Activated naive CD4-positive, alpha-beta T cell treated with anti-CD3 and anti-CD28 coated beads, Interleukin-2, amount 50 U/mL, for 72 hours (primary cell): ENCODE data around the gene RALB. TPM values are rescaled to one million over a fixed set of nuclear protein-coding genes. Genes with fewer than 3 reads are reported as not detected.
A peak's percentile ranks its signal among the peaks of the same experiment; 100 is the strongest.

Experiments
- ATAC-seq, 2 donors: fragments of 150-1000 bp; cut with Tn5 transposase; 2 replicates each; pipeline ENCODE4 v1.10.0; 2021; ENCODE audit warnings: mild to moderate bottlenecking in 2 of 2, moderate library complexity in 2 of 2
- DNase-seq, 2 donors: peaks; one replicate each; pipeline ENCODE4 v3.0.0; 2021 to 2022; ENCODE audit warnings: low spot score in 2 of 2
- H3K27ac Mint-ChIP-seq, 2 donors: one replicate each; pipeline ENCODE4 v1.8.0; 2022; ENCODE audit warnings: mild to moderate bottlenecking in 2 of 2, mixed read lengths in 2 of 2
- H3K36me3 Mint-ChIP-seq, 2 donors: one replicate each; pipeline ENCODE4 v1.8.0; 2022; ENCODE audit warnings: mixed read lengths in 2 of 2
- H3K9me3 Mint-ChIP-seq, 2 donors: one replicate each; pipeline ENCODE4 v1.8.0; 2022; ENCODE audit warnings: mixed read lengths in 2 of 2
- total RNA-seq, 2 donors: library from RNA; stranded (reverse); gene quantifications; one replicate each; pipeline ENCODE4 v1.2.3, GENCODE V29; 2022

The RALB gene
- total RNA-seq, 2 donors from 2014 or later = 25.9 to 66.7 TPM

GRCh38 chr2:120290737-120291136, 38.1 kb downstream of the RALB start:
- DNase-seq (no peak), ATAC-seq (no peak)
- Mint-ChIP-seq H3K36me3 (peaks cover 21 to 33% of the 10 kb centered on the region in 2 donors), H3K27ac (peak overlapping the region in 1 of 2 donors; percentile 53), H3K9me3 (no peaks in the 10 kb centered on the region)

GRCh38 chr2:120291401-120292311, 39.0 kb downstream of the RALB start:
- peaks cover 21 to 27% of the 10 kb centered on the region in 2 donors for H3K36me3 Mint-ChIP-seq
- ATAC-seq (no peak), DNase-seq (no peak)
- H3K9me3 Mint-ChIP-seq = no peaks in the 10 kb centered on the region
- H3K27ac Mint-ChIP-seq = peak overlapping the region in 1 of 2 donors; percentile 35

GRCh38 chr2:120293096-120294007, 40.7 kb downstream of the RALB start:
- Mint-ChIP-seq H3K27ac (peak overlapping the region in 1 of 2 donors; percentile 17), H3K36me3 (peaks cover 22 to 31% of the 10 kb centered on the region in 2 donors), H3K9me3 (no peaks in the 10 kb centered on the region)
- no peak for DNase-seq
- no peak for ATAC-seq

- H3K9me3 Mint-ChIP-seq = no peaks in the 10 kb centered on the region
- H3K27ac Mint-ChIP-seq = no peak overlapping the region
- DNase-seq (no peak), ATAC-seq (no peak)
- peaks cover 16 to 34% of the 10 kb centered on the region in 2 donors for H3K36me3 Mint-ChIP-seq
Observed at GRCh38 chr2:120294008-120294340, 41.3 kb downstream of the RALB start.

GRCh38 chr2:120298173-120298835, 45.7 kb downstream of the RALB start:
- no peak overlapping the region for H3K27ac Mint-ChIP-seq
- peaks cover 0 to 18% of the 10 kb centered on the region in 2 donors for H3K36me3 Mint-ChIP-seq
- ATAC-seq (no peak), DNase-seq (no peak)
- no peaks in the 10 kb centered on the region for H3K9me3 Mint-ChIP-seq

GRCh38 chr2:120299004-120299403, 46.4 kb downstream of the RALB start:
- Mint-ChIP-seq H3K9me3 (no peaks in the 10 kb centered on the region), H3K27ac (peak overlapping the region in 1 of 2 donors; percentile 37), H3K36me3 (peaks cover 0 to 14% of the 10 kb centered on the region in 2 donors)
- DNase-seq = no peak
- ATAC-seq = no peak

GRCh38 chr2:120299561-120299960, 46.9 kb downstream of the RALB start:
- Mint-ChIP-seq H3K36me3 (peaks cover 0 to 13% of the 10 kb centered on the region in 2 donors), H3K27ac (no peak overlapping the region), H3K9me3 (no peaks in the 10 kb centered on the region)
- DNase-seq (no peak), ATAC-seq (no peak)

GRCh38 chr2:120300385-120300784, 47.7 kb downstream of the RALB start:
- DNase-seq (no peak), ATAC-seq (no peak)
- Mint-ChIP-seq H3K36me3 (peaks cover 0 to 13% of the 10 kb centered on the region in 2 donors), H3K27ac (peak overlapping the region; percentile 32 to 37), H3K9me3 (no peaks in the 10 kb centered on the region)

- Mint-ChIP-seq H3K27ac (no peak overlapping the region), H3K36me3 (peaks cover 0 to 13% of the 10 kb centered on the region in 2 donors), H3K9me3 (no peaks in the 10 kb centered on the region)
- ATAC-seq (no peak), DNase-seq (no peak)
Observed at GRCh38 chr2:120301284-120301683, 48.6 kb downstream of the RALB start.

GRCh38 chr2:120302301-120302700, 49.6 kb downstream of the RALB start:
- peaks cover 0 to 9% of the 10 kb centered on the region in 2 donors for H3K36me3 Mint-ChIP-seq
- no peaks in the 10 kb centered on the region for H3K9me3 Mint-ChIP-seq
- H3K27ac Mint-ChIP-seq = peak overlapping the region in 1 of 2 donors; percentile 24
- ATAC-seq (peak in 1 of 2 donors; percentile 35), DNase-seq (peak in 1 of 2 donors; percentile 25)

- peak overlapping the region; percentile 7 to 46 for H3K27ac Mint-ChIP-seq
- H3K9me3 Mint-ChIP-seq = no peaks in the 10 kb centered on the region
- ATAC-seq (no peak), DNase-seq (no peak)
- H3K36me3 Mint-ChIP-seq = peaks cover 0 to 5% of the 10 kb centered on the region in 2 donors
Observed at GRCh38 chr2:120303177-120303576, 50.5 kb downstream of the RALB start.

- Mint-ChIP-seq H3K36me3 (no peaks in the 10 kb centered on the region), H3K27ac (no peak overlapping the region), H3K9me3 (no peaks in the 10 kb centered on the region)
- DNase-seq (peak in 1 of 2 donors; percentile 35), ATAC-seq (no peak)
Observed at GRCh38 chr2:120305296-120305695, 52.6 kb downstream of the RALB start.

GRCh38 chr2:120305937-120306490, 53.4 kb downstream of the RALB start:
- H3K36me3 Mint-ChIP-seq = no peaks in the 10 kb centered on the region
- H3K9me3 Mint-ChIP-seq = no peaks in the 10 kb centered on the region
- H3K27ac Mint-ChIP-seq = no peak overlapping the region
- peak in 1 of 2 donors; percentile 33 for DNase-seq
- no peak for ATAC-seq

GRCh38 chr2:120307482-120307881, 54.8 kb downstream of the RALB start:
- ATAC-seq (no peak), DNase-seq (peak in 1 of 2 donors; percentile 28)
- Mint-ChIP-seq H3K36me3 (no peaks in the 10 kb centered on the region), H3K27ac (no peak overlapping the region), H3K9me3 (no peaks in the 10 kb centered on the region)

- no peaks in the 10 kb centered on the region for H3K36me3 Mint-ChIP-seq
- no peaks in the 10 kb centered on the region for H3K9me3 Mint-ChIP-seq
- H3K27ac Mint-ChIP-seq = no peak overlapping the region
- ATAC-seq (no peak), DNase-seq (peak in 1 of 2 donors; percentile 37)
Observed at GRCh38 chr2:120308038-120308910, 55.6 kb downstream of the RALB start.
